Hindlimb muscle (tissue), 1 donor: ENCODE results near the gene FBXL20. TPM values are rescaled to one million over a fixed set of nuclear protein-coding genes. Genes with fewer than 3 reads are reported as not detected.
A peak's percentile ranks its signal among the peaks of the same experiment; 100 is the strongest.
"Not testable (repeated sequence)": the region's sequence is repeated elsewhere in the genome, so short reads cannot be mapped to it uniquely, and the experiment has no call there.

ENCODE experiments used
- DNase-seq: peaks from one replicate; pipeline ENCODE4 v3.0.0-alpha.2; 2013
- polyA plus RNA-seq: library from polyadenylated mRNA; unstranded; fragments of 120-200 nt; gene quantifications from one replicate; pipeline ENCODE4 v1.2.1, GENCODE V29; 2013; ENCODE audit not compliant: insufficient read length

The FBXL20 gene
- polyA plus RNA-seq, 1 donor = 7.5 TPM

DNA sequence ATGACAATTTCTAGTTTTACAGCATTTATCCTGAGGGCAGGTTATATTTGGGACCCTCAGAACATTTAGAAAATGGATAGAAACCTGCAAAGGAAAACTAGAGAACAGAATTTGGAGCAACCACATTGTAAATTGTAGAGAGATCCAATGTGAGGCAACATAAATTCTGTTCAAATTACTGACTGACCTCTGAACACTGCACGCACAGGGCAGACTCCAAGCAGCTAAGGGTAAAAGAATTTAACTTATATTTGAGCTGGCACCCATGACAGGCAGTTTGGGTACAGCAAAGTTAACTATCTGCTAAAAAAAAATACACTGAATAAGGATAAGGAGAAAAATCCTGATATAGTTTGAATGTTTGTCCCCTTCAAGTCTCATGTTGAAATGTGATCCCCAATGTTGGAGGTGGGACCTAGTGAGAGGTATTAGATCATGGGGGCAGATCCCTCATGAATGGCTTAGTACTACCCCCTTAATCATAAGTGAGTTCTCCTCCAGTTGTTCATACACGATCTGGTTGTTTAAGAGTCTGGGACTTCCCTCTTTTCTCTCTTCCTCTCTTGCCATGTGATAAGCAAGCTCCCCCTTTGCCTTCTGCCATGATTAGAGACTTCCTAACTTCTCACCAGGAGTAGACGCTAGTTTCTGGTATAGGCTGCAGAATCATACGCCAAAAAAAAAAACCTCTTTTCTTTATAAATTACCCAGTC is 75.7 kb downstream of the FBXL20 start:
- DNase-seq = no peak

DNA sequence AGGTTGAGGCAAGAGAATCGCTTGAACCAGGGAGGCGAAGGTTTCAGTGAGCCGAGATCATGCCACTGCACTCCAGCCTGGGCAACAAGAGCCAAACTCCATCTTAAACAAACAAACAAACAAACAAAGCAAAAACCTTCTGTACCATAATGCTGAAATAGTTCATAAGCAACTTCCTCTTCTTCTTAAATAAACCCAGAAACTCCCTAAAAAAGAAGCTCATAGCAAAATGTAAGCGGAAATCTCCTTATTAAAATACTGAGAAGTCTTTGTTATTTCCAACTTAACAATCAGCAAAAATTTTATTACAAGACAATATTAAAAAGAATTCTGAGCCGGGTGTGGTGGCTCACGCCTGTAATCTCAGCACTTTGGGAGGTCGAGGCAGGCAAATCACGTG is 82.8 kb downstream of the FBXL20 start:
- no peak for DNase-seq

DNA sequence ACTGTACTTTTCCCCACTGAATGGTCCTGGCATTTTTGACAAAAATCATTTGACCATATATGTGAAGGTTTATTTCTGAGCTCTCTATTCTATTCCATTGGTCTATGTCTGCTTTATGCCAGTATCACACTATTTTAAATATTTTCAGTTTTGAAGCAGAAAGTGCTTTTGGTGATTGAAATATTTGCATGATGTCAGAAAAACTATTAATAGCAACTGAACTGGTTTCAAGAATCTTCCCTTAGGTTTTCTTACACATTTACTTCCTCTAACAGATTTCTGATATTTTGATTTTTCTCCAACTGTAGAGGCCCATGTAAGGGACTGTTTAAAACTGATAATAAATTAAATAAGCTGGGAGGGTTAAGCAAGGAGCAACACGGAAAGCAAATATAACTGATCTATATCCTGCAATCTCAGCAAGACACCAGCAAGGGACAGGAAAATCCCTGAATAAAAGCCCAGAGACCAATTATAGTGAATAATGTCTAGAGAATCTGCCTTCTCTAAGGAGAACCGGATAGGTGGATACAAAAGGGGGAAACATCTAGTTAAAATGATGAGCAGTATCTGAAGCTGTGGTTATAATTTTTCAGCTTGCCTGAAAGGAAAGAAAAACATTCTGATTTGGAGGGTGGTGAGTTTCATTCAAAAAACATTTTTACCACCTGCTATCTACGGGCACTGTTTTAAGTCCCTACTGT is 94.8 kb downstream of the FBXL20 start:
- DNase-seq = peak; percentile 20

DNA sequence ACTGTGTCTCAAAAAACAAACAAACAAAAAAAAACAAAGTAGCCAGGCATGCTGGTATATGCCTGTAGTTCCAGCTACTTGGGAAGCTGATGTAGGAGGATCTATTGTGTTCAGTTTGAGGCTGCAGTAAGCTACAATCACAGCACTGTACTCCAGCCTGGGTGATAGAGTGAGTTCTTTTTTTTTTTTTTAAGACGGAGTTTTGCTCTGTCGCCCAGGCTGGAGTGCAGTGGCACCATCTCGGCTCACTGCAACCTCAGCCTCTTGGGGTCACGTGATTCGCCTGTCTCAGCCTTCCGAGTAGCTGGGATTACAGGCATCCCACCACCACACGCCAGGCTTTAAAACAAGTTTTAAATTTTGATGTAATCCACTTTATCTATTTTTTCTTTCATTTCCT is 95.4 kb downstream of the FBXL20 start:
- no peak for DNase-seq

DNA sequence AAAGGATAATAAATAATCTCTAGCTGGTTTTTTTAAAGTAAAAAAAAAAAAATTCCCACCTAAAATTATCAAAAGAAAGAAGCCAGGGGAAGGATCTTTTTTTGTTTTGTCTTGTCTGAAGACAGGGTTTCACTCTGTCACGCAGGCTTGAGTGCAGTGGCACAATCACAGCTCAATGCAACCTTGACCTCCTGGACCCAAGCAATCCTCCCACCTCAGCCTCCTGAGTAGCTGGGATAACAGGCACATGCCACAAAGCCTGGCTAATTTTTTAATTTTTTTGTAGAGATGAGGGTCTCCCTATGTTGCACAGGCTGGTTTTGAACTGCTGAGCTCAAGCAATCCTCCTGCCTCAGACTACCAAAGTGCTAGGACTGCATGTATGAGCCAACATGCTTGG is 97.2 kb downstream of the FBXL20 start:
- no peak for DNase-seq

DNA sequence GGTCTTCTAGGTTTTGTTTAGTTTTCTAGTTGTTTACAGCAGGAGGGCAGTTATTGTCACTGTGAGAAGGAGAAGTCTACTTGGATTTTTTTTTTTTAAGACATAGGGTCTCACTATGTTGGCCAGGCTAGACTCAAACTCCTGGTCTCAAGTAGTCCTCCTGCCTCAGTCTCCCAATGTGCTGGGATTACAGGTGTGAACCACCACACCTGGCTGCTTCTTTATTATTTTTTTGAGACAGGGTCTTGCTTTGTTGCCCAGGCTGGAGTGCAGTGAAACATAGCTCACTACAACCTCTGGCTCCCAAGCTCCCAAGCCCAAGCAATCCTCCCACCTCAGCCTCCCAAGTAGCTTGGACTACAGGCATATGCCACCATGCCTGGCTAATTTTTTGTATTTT is 107.4 kb downstream of the FBXL20 start:
- DNase-seq = no peak

DNA sequence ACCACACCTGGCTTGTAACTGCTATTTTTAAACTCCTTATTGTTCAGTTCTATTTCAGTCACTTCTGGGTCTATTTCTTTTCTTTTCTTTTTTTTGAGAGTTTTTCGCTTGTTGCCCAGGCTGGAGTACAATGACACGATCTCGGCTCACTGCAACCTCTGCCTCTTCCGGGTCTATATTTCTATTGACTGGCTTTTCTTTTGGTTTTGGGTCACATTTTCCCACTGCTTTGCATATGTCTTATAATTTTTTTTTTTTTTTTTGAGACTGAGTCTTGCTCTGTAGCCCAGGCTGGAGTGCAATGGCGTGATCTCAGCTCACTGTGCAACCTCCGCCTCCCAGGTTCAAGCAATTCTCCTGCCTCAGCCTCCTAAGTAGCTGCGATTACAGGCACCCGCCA is 108.9 kb downstream of the FBXL20 start:
- not testable (repeated sequence) for DNase-seq

DNA sequence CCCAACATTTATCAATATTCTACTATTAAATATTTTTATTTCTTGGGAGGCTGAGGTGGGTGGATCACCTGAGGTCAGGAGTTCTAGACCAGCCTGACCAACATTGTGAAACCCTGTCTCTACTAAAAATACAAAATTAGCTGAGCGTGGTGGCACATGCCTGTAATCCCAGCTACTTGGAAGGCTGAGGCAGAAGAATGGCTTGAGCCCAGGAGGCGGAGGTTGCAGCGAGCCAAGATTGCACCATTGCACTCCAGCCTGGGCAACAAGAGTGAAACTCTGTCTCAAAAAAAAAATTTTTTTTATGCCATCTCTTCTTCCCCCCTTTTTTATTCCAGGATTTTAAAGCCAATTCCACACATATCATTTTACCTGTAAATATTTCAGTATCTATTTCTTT is 114.9 kb downstream of the FBXL20 start:
- DNase-seq = not testable (repeated sequence)

DNA sequence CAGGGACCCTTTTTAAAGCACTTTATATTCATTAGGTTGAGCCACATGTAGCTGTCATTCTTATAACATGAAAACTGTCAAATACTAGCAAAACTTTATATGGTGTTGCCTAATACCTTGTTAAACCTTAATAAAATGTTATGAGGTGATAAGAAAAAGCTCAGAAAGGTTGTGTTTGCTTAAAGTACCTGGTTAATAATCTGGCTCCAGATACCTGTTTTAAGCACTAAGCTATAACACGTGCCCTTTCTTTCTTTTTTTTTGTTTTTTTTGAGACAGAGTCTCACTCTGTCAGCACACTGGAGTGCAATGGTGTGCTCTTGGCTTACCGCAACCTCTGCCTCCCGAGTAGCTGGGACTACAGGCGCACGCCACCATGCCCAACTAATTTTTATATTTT is 116.7 kb downstream of the FBXL20 start:
- no peak for DNase-seq

DNA sequence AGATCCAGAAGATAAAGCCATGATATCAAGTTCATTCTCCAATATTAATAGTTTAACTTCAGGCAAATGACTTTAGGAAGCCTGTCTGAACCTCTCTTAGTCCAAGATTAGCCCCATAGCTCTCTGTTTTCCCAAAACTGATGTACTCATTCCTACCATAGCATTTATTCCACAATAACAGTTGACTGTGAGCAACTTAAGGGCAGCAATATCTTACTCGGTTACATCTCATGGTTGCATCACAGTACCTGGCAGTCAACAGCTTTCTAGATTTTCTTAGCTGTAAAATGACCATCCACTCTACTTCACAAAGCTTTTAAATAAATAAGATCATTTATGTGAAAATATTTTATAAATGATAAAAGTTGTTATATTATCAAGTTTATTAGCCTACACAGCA is 117.5 kb downstream of the FBXL20 start:
- no peak for DNase-seq

DNA sequence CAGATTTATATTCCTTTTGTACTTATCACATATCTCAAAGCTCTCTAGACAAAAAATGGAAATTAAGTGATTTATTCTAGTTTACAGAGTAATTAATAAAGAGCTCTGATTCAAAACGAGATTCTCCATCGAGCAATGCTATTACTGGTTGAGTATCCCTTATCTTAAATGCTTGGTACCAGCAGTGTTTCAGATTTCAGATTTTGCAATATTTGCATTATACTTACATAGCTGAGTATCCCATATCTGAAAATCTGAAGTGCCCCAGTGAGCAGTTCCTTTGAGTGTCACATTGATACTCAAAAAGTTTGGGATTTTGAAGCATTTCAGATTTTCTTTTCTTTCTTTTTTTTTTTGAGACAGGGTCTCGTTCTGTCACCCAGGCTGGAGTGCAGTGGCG is 118.3 kb downstream of the FBXL20 start:
- no peak for DNase-seq

DNA sequence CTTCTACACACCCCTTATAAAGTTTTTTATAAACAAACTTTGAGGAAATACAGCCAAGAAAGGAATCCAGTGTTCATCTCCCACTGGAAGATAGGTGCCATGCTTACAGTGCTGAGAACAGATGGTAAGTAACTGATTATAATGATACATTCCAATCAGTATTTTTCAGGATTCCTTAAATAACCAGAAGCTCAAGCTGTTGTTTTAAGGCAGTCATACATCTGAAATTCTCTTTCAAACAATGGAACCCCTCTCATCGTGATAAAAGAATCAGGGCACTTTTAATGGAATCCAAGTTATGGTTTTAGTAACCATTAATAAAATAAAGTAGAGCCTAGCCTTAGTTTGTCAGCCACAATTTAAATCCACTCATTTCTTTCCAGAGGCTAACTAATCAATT is 119.6 kb downstream of the FBXL20 start:
- no peak for DNase-seq

DNA sequence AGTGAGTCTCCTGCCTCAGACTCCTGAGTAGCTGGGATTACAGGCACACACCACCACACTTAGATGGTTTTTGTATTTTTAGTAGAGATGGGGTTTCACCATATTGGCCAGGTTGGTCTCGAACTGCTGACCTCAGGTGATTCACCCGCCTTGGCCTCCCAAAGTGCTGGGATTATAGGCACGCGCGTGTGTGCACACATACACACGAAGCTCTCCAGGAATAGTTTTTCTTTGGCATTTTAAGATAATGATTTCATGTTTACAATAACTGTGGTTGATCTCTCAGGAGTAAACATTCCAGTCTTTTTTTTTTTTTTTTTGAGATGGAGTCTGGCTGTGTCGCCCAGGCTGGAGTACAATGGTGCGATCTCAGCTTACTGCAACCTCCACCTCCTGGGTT is 123.2 kb downstream of the FBXL20 start:
- DNase-seq = not testable (repeated sequence)

DNA sequence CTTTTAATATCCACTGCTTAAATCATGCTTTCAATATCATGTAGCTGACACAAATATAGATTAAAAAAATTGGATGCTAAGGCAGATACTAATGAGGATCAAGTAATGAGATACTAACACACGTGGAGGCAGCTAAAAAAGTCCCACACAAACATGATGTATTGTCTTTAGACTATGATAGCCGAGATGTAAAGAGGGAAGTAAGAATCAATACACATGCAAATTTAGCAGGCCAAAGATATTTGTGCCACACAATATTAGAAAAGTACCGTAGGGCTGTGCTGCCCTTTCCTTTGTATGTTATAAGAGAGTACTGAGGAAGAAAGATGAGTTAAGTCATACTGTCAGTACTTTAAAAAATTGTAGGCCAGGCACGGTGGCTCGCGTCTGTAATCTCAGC is 124.3 kb downstream of the FBXL20 start:
- no peak for DNase-seq

DNA sequence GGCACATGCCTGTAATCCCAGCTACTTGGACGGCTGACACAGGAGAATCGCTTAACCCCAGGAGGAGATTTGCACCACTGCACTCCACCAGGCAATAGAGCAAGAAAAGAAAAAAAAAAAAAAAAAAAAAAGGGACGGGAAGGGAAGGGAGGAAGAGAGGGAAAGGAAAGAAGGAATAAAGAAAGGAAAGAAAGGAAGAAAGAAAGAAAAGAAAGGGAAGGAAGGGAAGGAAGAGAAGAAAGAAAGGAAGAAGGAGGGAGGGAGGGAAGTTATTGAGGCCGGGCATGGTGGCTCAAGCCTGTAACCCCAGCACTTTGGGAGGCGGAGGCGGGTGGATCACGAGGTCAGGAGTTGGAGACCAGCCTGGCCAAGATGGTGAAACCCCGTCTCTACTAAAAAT is 125.3 kb downstream of the FBXL20 start:
- no peak for DNase-seq

DNA sequence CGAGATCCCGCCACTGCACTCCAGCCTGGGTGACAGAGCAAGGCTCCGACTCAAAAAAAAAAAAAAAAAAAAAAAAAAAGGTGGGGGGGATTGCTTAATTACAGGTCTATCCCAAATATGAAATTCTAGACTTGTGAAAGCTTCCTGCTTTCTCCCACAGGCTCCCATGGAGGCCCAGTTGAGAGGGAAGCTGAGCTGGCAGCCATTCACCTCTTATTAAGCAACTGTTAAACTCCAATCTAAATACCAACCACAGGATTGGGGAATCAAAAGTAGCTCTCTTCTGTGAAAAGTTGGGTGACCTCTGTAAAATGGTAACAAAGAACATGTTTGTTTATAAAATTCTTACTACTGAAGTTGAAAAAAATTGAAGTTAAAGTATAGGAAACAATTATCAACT is 129.9 kb downstream of the FBXL20 start:
- no peak for DNase-seq

DNA sequence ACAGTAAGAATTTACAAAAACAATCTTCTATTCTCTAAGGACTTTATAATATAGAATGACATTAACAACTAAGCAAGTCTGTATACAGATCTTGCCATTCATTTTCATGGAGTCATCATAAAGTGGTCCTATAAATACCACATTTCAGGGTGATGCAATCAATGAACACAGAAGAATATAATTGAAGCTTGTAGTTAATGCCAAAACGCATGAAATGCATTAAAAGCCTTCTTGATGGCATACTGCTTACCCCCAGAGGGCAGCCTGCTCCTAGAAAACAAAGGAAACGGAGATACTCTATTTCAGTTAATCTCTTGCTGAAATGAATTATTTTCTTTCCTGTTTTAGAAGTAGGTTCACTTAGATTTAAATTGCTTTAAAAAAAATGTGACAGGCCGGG is 130.5 kb downstream of the FBXL20 start:
- DNase-seq = peak; percentile 7

DNA sequence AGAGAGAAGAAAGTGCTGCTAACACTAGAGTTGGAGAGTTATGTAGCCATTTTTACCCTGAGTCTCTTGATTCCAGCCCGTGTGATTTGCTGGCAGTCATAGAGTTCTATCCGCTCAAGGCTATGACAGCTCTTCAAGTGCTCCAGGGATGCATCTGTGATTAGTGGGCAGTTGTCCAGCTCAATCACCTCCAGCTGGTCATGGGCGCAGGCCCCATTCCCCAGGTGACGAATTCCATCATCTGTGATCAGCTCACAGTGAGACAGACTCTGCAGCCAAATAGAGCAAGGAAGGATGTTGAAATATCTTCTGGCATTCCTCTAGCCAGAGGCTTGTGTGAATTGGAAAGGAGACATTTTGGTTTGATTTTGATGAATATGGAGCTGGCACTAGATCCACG is 137.3 kb downstream of the FBXL20 start:
- DNase-seq = peak; percentile 52

DNA sequence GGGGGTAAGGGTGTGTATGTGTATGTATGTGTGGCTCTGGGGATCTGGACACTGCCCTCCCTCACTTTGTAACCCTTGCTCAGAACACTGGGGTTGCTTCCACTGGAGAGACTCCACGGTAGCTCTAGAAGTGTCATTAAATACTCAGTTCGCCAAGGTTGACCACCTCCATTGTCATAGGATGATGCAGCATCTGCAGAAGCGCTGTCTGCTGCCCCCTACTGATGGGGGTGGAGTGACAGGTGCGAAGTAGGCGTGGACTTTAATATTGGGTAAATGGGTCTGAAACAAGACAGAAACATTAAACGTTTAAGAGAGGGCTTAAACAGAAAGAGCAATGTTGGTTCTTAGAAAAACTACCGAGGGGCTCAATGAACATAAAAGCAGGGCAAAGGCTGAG is 140.1 kb downstream of the FBXL20 start:
- DNase-seq = no peak

DNA sequence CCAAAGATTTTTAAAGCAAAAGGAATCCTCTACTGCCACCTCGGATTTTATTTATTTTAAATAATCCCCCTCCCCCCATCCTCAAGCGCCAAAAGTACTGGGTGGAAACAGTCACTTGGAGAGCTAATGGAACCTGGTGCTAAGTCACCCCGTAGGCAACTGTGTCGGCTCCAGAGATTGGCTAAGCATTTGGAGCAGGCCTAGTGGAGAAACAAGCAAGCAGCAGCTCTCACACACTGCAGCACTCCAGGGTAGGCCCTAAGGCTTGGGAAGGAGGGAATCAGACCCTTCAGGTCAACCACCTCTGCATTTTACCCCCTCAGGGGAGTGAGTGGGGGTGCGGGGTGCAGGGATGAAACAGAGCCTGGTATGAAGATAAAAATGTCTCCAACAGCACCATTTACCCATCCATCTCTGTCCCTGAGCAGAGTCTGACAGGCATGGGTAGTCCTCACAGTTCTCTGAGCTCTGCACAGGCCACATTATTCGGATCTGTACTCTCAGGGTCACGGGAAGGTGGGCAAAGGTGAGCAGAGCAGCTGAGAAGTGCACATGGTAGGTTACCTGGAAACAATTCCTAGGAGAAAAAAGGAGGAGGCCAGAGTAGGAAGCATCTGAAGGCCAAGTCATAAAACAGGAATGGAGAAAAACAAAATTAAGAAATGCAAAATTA is 148.5 kb downstream of the FBXL20 start:
- no peak for DNase-seq

DNA sequence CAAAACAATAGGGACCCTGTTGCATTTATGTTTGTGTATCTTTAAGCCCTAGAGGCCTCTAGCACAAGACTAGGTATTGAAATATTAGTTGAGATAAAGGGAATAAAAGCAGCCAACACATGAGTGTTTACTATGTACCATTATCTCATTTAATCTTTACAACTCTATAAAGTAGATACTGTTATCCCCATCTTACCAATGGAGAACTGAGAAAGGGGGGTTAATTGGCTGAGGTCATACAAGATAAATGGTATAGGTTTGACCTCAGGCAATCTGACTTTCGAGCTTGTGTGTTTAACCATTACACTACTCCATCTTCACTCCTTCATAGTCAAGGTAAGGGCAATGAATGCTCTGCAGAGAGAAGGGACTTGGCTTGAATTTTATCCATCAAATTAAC is 149.4 kb downstream of the FBXL20 start:
- DNase-seq = no peak

DNA sequence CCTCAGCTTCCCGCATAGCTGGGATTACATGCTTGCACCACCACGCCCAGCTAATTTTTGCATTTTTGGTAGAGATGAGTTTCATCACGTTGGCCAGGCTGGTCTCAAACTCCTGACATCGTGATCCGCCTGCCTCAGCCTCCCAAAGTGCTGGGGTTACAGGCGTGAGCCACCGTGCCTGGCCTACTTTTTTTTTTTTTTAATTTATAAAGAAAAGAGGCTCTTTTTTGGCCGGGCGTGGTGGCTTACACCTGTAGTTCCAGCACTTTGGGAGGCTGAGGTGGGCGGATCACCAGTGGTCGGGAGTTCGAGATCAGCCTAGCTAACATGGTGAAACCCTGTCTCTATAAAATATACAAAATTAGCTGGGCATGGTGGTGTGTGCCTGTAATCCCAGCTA is 151.3 kb downstream of the FBXL20 start:
- DNase-seq = not testable (repeated sequence)

DNA sequence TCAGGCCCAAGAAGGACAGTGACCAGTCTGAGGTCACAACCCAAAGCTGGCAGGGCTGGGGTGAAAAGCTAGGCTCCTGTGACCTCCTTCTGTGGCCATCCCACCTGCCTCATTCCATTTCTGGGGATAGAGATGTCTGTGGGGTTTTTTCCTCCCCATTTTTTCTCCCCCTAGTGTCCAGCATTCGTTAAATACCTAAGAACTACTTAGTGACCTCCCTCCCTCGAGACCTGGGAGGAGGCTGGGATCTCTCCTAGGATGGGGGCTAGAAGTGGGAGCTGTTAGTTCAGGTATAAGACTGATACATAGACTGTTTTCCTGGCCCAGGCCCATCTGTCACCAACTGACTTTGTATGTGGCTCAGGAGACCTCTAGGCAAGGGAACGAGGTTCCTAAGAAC is 155.2 kb downstream of the FBXL20 start:
- DNase-seq = no peak
